Measurements from ENCODE around the gene RERG. TPM values are rescaled to one million over a fixed set of nuclear protein-coding genes. Genes with fewer than 3 reads are reported as not detected.

Gene RERG
- total RNA-seq (2022; extraction: Qiagen RNA extraction; ENCODE audit: low read depth), result 0.14 to 0.47 TPM (median 0.21 TPM) in 5 replicates

GRCh38 chr12:15220915-15221885 is at the start of gene RERG:
TSS of gene RERG (minus strand) at chr12:15221417. CDS start at chr12:15217489, 3,928 bp downstream.

Other genes starting within 250 kb of the RERG start
- gene PDE6H, start 248.4 kb downstream of the RERG start, total RNA-seq (2022; extraction: Qiagen RNA extraction; ENCODE audit: low read depth), result not detected in 5 replicates
- 0.06 to 0.14 TPM in 2 of 5 replicates, not detected in the others for gene PTPRO, start 101.1 kb upstream of the RERG start, total RNA-seq (2022; extraction: Qiagen RNA extraction; ENCODE audit: low read depth)

Measured in A549 treated with CpdA at 1 μM for 4 hours (cell line).